SK-N-SH (cell line): ENCODE measurements around the gene SH2D3C. TPM values are rescaled to one million over a fixed set of nuclear protein-coding genes. Genes with fewer than 3 reads are reported as not detected.

Experiments
- CTCF ChIA-PET: fragments of 300-600, 350-600 bp; formaldehyde crosslinking; extraction: SDS; loops from one replicate; lab custom pipeline; 2021; lab: Yijun Ruan, JAX
- POLR2A ChIA-PET: fragments of 350-600 bp; sonication (Branson Sonifier 250); formaldehyde crosslinking; extraction: SDS; loops from one replicate; lab custom pipeline; 2020; ENCODE audit warnings: antibody characterized with exemption, inconsistent platforms; lab: Yijun Ruan, JAX
- DNase-seq: peaks from one replicate; pipeline ENCODE4 v3.0.0; 2012
- H2AFZ ChIP-seq: fragments of 200-600 bp; sonication (generic); 2 replicates; pipeline ENCODE4 v1.8.1; 2016; ENCODE audit warnings: antibody characterized with exemption, mild to moderate bottlenecking, low read depth
- H3F3A ChIP-seq: fragments of 200-600 bp; sonication (generic); replicated peaks from 2 replicates; pipeline ENCODE3; 2016; ENCODE audit warnings: antibody characterized with exemption, mild to moderate bottlenecking; ENCODE audit not compliant: insufficient read depth
- H3K27ac ChIP-seq, 2 experiments: fragments of 200-500 bp in 1 of 2; fragments of 200-600 bp in 1 of 2; sonication (Bioruptor generic) in 1 of 2; sonication (generic), shearing (Covaris generic) in 1 of 2; 2 replicates each; pipeline versions ENCODE4 v1.5.1 to v1.6.1; 2014 to 2016; ENCODE audit warnings: low read depth in 2 of 2, inconsistent platforms in 1 of 2, low read length in 1 of 2, mild to moderate bottlenecking in 1 of 2, mixed read lengths in 1 of 2
- H3K27me3 ChIP-seq: fragments of 200-600 bp; sonication (generic), shearing (Covaris generic); 2 replicates; pipeline ENCODE4 v1.6.1; 2016; ENCODE audit warnings: mixed run types; ENCODE audit not compliant: insufficient read depth
- H3K36me3 ChIP-seq, 2 experiments: fragments of 200-500 bp in 1 of 2; fragments of 200-600 bp in 1 of 2; sonication (Bioruptor generic) in 1 of 2; sonication (generic) in 1 of 2; replicated peaks in 1 of 2; 2 replicates each; pipeline versions ENCODE3 to v1.5.1; 2014 to 2016; ENCODE audit warnings: low read length in 1 of 2, mild to moderate bottlenecking in 1 of 2; ENCODE audit not compliant: insufficient read depth in 2 of 2, control insufficient read depth in 1 of 2
- H3K4me1 ChIP-seq, 2 experiments: fragments of 200-500 bp in 1 of 2; fragments of 200-600 bp in 1 of 2; sonication (Bioruptor generic) in 1 of 2; sonication (generic), shearing (Covaris generic) in 1 of 2; 2 replicates each; pipeline versions ENCODE4 v1.5.1 to v1.6.1; 2014 to 2016; ENCODE audit warnings: low read depth in 1 of 2, low read length in 1 of 2, mixed run types in 1 of 2; ENCODE audit not compliant: insufficient read depth in 2 of 2, control insufficient read depth in 1 of 2
- H3K4me2 ChIP-seq: fragments of 200-600 bp; sonication (generic), shearing (Covaris generic); 2 replicates; pipeline ENCODE4 v1.6.1; 2017; ENCODE audit warnings: mixed run types
- H3K4me3 ChIP-seq, 2 experiments: fragments of 200-500 bp in 1 of 2; fragments of 200-600 bp in 1 of 2; sonication (Bioruptor generic) in 1 of 2; sonication (generic), shearing (Covaris generic) in 1 of 2; 2 replicates each; pipeline versions ENCODE4 v1.5.1 to v1.8.1; 2014 to 2016; ENCODE audit warnings: low read depth in 2 of 2, inconsistent platforms in 1 of 2, low read length in 1 of 2, mild to moderate bottlenecking in 1 of 2, mixed read lengths in 1 of 2, moderate library complexity in 1 of 2
- H3K79me2 ChIP-seq: fragments of 200-600 bp; sonication (generic); 2 replicates; pipeline ENCODE4 v1.8.1; 2017; ENCODE audit warnings: mild to moderate bottlenecking; ENCODE audit not compliant: insufficient read depth
- H3K9ac ChIP-seq: fragments of 200-600 bp; sonication (generic); 2 replicates; pipeline ENCODE4 v1.6.1; 2017; ENCODE audit warnings: mixed run types
- H3K9me2 ChIP-seq: fragments of 200-600 bp; sonication (generic); 2 replicates; pipeline ENCODE4 v1.6.1; 2017; ENCODE audit warnings: mixed run types
- H3K9me3 ChIP-seq: fragments of 200-600 bp; sonication (generic); 2 replicates; pipeline ENCODE4 v1.6.1; 2017; ENCODE audit warnings: mixed run types, mild to moderate bottlenecking, moderate library complexity
- H4K20me1 ChIP-seq: fragments of 200-600 bp; sonication (generic); 2 replicates; pipeline ENCODE4 v1.6.1; 2017; ENCODE audit warnings: mild to moderate bottlenecking, mixed run types; ENCODE audit not compliant: insufficient read depth
- CHD2 ChIP-seq: fragments of 150-350 bp; IDR thresholded peaks from 2 replicates; pipeline ENCODE4 v1.6.1; 2018; ENCODE audit warnings: low read length; ENCODE audit not compliant: partially characterized antibody
- ELF1 ChIP-seq: IDR thresholded peaks from 2 replicates; pipeline ENCODE4 v1.4.0; 2012
- EP300 ChIP-seq, 2 experiments: IDR thresholded peaks; 2 replicates each; pipeline versions ENCODE4 v1.4.0 to v1.6.1; 2012; ENCODE audit warnings: borderline replicate concordance in 1 of 2, low read depth in 1 of 2, low read length in 1 of 2
- EZH2phosphoT487 ChIP-seq: fragments of 200-600 bp; sonication (generic); IDR thresholded peaks from 2 replicates; pipeline ENCODE4 v1.6.1; 2017; ENCODE audit warnings: low read depth, mixed run types, mild to moderate bottlenecking, antibody characterized with exemption, moderate library complexity, borderline replicate concordance
- FOXJ3 ChIP-seq: sonication (generic); formaldehyde crosslinking; IDR thresholded peaks from 2 replicates; pipeline ENCODE4 v1.5.1; 2020; ENCODE audit warnings: mild to moderate bottlenecking, missing genetic modification reagents
- GATA2 ChIP-seq: sonication (generic); formaldehyde crosslinking; IDR thresholded peaks from 2 replicates; pipeline ENCODE4 v1.5.0; 2020; ENCODE audit warnings: mild to moderate bottlenecking, missing genetic modification reagents
- JUND ChIP-seq: IDR thresholded peaks from 2 replicates; pipeline ENCODE4 v1.4.0; 2012
- MEF2A ChIP-seq: IDR thresholded peaks from 2 replicates; pipeline ENCODE4 v1.4.0; 2012; ENCODE audit warnings: low read depth, borderline replicate concordance
- MXI1 ChIP-seq: IDR thresholded peaks from 2 replicates; pipeline ENCODE4 v1.6.1; 2012; ENCODE audit warnings: mild to moderate bottlenecking, low read depth, low read length, improper control_type of control experiment
- POLR2AphosphoS5 ChIP-seq: IDR thresholded peaks from 2 replicates; pipeline ENCODE4 v1.6.1; 2012; ENCODE audit warnings: low read depth, low read length
- RCOR1 ChIP-seq: fragments of 150-350 bp; IDR thresholded peaks from 2 replicates; pipeline ENCODE4 v1.6.1; 2017; ENCODE audit warnings: antibody characterized with exemption, low read length
- SIN3A ChIP-seq: IDR thresholded peaks from 2 replicates; pipeline ENCODE4 v1.6.1; 2012; ENCODE audit warnings: low read depth, mild to moderate bottlenecking, low read length, moderate library complexity, borderline replicate concordance
- SMC3 ChIP-seq: IDR thresholded peaks from 2 replicates; pipeline ENCODE4 v1.6.1; 2012; ENCODE audit warnings: low read depth, low read length, improper control_type of control experiment
- TAF1 ChIP-seq: IDR thresholded peaks from 2 replicates; pipeline ENCODE4 v1.6.1; 2012; ENCODE audit warnings: low read depth, mild to moderate bottlenecking, low read length, moderate library complexity, borderline replicate concordance
- YY1 ChIP-seq: IDR thresholded peaks from 2 replicates; pipeline ENCODE4 v1.4.0; 2012; ENCODE audit warnings: low read depth, mild to moderate bottlenecking
- WGBS: methylation state at CpG from one replicate; pipeline ENCODE4 v1.1.6; 2017; ENCODE audit warnings: low lambda C conversion rate; 5-methylcytosine and 5-hydroxymethylcytosine counted together
- polyA plus RNA-seq, 3 experiments: library from polyadenylated mRNA; depleted of rRNA; stranded (reverse); fragments of >200 nt; gene quantifications; 2 replicates each; pipeline ENCODE4 v1.2.3, GENCODE V29; 2012
- TF ChIP-seq, protein P1 (sequence below): fragments of 150-350 bp; IDR thresholded peaks from 2 replicates; pipeline ENCODE4 v1.6.1; 2016; ENCODE audit warnings: mild to moderate bottlenecking, low read depth, low read length
- TF ChIP-seq, protein P2 (sequence below): IDR thresholded peaks from 2 replicates; pipeline ENCODE4 v1.4.0; 2012; ENCODE audit warnings: low read depth
- TF ChIP-seq, protein P3 (sequence below): IDR thresholded peaks from 2 replicates; pipeline ENCODE4 v1.4.0; 2012; ENCODE audit warnings: low read depth, borderline replicate concordance

The SH2D3C gene
- polyA plus RNA-seq, 1 of the 3 experiments (the other 2 are of a cell fraction), result 0.15 TPM

- CTCF ChIA-PET, result interaction anchor here (1.0 to 1.5 kb wide), 2 partner anchors 24 to 75 kb away, joined by 3 to 6 read pairs; partner anchors contain the start of genes CDK9 and TOR2A
- Histone ChIP-seq H4K20me1 (no peaks in the 10 kb centered on the region), H3K9me3 (no peaks in the 10 kb centered on the region), H3K79me2 (peaks cover 13% of the 10 kb centered on the region; the same call in 1 of the 2 replicates), H3K4me2 (no peak overlapping the region), H3K4me1 (peaks cover 0 to 29% of the 10 kb centered on the region in 2 experiments; a peak in 1 of 4 replicates), H3K4me3 (no peak overlapping the region), H3K9me2 (no peaks in the 10 kb centered on the region), H3F3A (no peaks in the 10 kb centered on the region), H3K27me3 (no peaks in the 10 kb centered on the region), H3K9ac (no peak overlapping the region), H2AFZ (no peak overlapping the region), H3K36me3 (no peaks in the 10 kb centered on the region), H3K27ac (no peak overlapping the region)
- no peak for DNase-seq
- TF ChIP-seq SMC3 (no peak), RCOR1 (no peak), POLR2AphosphoS5 (no peak), MEF2A (no peak), JUND (no peak), MXI1 (no peak), FOXJ3 (CRISPR knock-in tag) (no peak), SIN3A (no peak), YY1 (no peak), EZH2phosphoT487 (no peak), GATA2 (no peak), TAF1 (no peak), CHD2 (no peak), EP300 (IDR thresholded peaks at IDR 0.05; ENCODE audit: borderline replicate concordance in 1 of 2, low read depth in 1 of 2, low read length in 1 of 2) (no peak)
- TF ChIP-seq, protein P1, sequence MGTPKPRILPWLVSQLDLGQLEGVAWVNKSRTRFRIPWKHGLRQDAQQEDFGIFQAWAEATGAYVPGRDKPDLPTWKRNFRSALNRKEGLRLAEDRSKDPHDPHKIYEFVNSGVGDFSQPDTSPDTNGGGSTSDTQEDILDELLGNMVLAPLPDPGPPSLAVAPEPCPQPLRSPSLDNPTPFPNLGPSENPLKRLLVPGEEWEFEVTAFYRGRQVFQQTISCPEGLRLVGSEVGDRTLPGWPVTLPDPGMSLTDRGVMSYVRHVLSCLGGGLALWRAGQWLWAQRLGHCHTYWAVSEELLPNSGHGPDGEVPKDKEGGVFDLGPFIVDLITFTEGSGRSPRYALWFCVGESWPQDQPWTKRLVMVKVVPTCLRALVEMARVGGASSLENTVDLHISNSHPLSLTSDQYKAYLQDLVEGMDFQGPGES, result no peak
- TF ChIP-seq, protein P2, sequence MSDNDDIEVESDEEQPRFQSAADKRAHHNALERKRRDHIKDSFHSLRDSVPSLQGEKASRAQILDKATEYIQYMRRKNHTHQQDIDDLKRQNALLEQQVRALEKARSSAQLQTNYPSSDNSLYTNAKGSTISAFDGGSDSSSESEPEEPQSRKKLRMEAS, result no peak
- POLR2A ChIA-PET, result no interaction called here
- WGBS, result 96% methylated on average over 9 of the region's 10 CpGs
Measured at GRCh38 chr9:127710204-127710783, 68.2 kb downstream of the SH2D3C start.

GRCh38 chr9:127708952-127709587, 69.4 kb downstream of the SH2D3C start:
- Histone ChIP-seq H3K4me1 (peaks cover 0 to 27% of the 10 kb centered on the region in 2 experiments; a peak in 1 of 4 replicates), H3K27me3 (no peaks in the 10 kb centered on the region), H3K4me2 (no peak overlapping the region), H3K27ac (no peak overlapping the region), H3F3A (no peaks in the 10 kb centered on the region), H3K9ac (no peak overlapping the region), H3K79me2 (peaks cover 3% of the 10 kb centered on the region; the same call in 1 of the 2 replicates), H3K9me2 (no peaks in the 10 kb centered on the region), H3K9me3 (no peaks in the 10 kb centered on the region), H4K20me1 (no peaks in the 10 kb centered on the region), H3K4me3 (no peak overlapping the region)
- WGBS, result 100% methylated on average over 3 of the region's 8 CpGs
- no peak for DNase-seq
- CTCF ChIA-PET, result interaction anchor here (1.5 kb wide), 1 partner anchor 26 kb away, joined by 6 read pairs; the partner anchor contains the start of gene TOR2A
- TF ChIP-seq SMC3 (no peak), ELF1 (no peak), GATA2 (no peak)
- TF ChIP-seq, protein P3, sequence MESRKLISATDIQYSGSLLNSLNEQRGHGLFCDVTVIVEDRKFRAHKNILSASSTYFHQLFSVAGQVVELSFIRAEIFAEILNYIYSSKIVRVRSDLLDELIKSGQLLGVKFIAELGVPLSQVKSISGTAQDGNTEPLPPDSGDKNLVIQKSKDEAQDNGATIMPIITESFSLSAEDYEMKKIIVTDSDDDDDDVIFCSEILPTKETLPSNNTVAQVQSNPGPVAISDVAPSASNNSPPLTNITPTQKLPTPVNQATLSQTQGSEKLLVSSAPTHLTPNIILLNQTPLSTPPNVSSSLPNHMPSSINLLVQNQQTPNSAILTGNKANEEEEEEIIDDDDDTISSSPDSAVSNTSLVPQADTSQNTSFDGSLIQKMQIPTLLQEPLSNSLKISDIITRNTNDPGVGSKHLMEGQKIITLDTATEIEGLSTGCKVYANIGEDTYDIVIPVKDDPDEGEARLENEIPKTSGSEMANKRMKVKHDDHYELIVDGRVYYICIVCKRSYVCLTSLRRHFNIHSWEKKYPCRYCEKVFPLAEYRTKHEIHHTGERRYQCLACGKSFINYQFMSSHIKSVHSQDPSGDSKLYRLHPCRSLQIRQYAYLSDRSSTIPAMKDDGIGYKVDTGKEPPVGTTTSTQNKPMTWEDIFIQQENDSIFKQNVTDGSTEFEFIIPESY, result no peak
- TF ChIP-seq, all 33 proteins: peak for 0
- no peaks in the 10 kb centered on the region for H3K36me3 ChIP-seq
- H2AFZ ChIP-seq, result no peak overlapping the region
- POLR2A ChIA-PET, result interaction anchor here (0.7 kb wide), 1 partner anchor 11 kb away, joined by 3 read pairs; no protein-coding TSS in a partner anchor
